ENCODE data around the gene BAX. TPM values are rescaled to one million over a fixed set of nuclear protein-coding genes. Genes with fewer than 3 reads are reported as not detected.

Gene BAX
- polyA plus RNA-seq, 2 of the 4 experiments (the other 2 are of a cell fraction), result 134 to 299 TPM

DNA sequence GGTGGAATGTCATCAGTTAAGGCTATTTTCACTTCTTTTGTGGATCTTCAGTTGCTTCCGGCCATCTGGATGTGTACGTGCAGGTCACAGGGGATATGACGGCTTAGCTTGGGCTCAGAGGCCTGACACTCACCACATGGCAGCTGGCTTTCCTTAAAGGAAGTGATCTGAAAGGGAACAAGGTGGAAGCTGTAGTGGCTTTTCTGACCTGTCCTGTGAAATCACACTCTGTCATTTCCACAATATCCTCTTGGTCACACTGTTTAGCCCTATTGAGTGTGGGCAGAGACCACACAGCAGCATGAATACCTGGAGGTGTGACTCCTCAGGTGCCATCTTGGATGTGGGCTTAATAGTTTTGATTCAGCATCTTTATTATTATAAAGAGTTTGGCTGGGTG, 4.5 kb upstream of the BAX start:
- 85% methylated on average over 3 of the region's 3 CpGs for WGBS (ENCODE audit: missing lambda C conversion rate)
- Histone ChIP-seq H3K4me3 (no peak overlapping the region), H3K4me2 (no peak overlapping the region), H3K27ac (no peak overlapping the region), H3K9me3 (no peaks in the 10 kb centered on the region), H3K4me1 (peaks cover 6% of the 10 kb centered on the region)
- ATAC-seq, result no peak
- FAIRE-seq, result no peak
- ChIA-PET CTCF (interaction anchor here (0.8 to 1.4 kb wide), 2 partner anchors 76 to 162 kb away, joined by 3 to 5 read pairs; no protein-coding TSS in a partner anchor), POLR2A (no interaction called here)
- no peak for TF ChIP-seq BHLHE40 (IDR thresholded peaks at IDR 0.05; ENCODE audit: low read depth, low read length)
- TF ChIP-seq, protein P1, sequence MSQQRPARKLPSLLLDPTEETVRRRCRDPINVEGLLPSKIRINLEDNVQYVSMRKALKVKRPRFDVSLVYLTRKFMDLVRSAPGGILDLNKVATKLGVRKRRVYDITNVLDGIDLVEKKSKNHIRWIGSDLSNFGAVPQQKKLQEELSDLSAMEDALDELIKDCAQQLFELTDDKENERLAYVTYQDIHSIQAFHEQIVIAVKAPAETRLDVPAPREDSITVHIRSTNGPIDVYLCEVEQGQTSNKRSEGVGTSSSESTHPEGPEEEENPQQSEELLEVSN (IDR thresholded peaks at IDR 0.05; ENCODE audit: borderline replicate concordance, low read depth), result no peak
- TF ChIP-seq HEYL (CRISPR knock-in tag; IDR thresholded peaks at IDR 0.05), result no peak
- TF ChIP-seq FOXS1 (CRISPR knock-in tag; IDR thresholded peaks at IDR 0.05), result no peak
- TF ChIP-seq, protein P2, sequence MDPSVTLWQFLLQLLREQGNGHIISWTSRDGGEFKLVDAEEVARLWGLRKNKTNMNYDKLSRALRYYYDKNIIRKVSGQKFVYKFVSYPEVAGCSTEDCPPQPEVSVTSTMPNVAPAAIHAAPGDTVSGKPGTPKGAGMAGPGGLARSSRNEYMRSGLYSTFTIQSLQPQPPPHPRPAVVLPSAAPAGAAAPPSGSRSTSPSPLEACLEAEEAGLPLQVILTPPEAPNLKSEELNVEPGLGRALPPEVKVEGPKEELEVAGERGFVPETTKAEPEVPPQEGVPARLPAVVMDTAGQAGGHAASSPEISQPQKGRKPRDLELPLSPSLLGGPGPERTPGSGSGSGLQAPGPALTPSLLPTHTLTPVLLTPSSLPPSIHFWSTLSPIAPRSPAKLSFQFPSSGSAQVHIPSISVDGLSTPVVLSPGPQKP (IDR thresholded peaks at IDR 0.05; ENCODE audit: low read depth, low read length), result no peak
- no peak for TF ChIP-seq JUN (IDR thresholded peaks at IDR 0.05)
- TF ChIP-seq RNF2 (IDR thresholded peaks at IDR 0.05; ENCODE audit: borderline replicate concordance, low read depth), result no peak
- no peak for TF ChIP-seq MAZ (IDR thresholded peaks at IDR 0.05; ENCODE audit: borderline replicate concordance, low read depth, low read length)
- no peak for DNase-seq (ENCODE audit: low read depth in 1 of 2, low spot score in 1 of 2)

DNA sequence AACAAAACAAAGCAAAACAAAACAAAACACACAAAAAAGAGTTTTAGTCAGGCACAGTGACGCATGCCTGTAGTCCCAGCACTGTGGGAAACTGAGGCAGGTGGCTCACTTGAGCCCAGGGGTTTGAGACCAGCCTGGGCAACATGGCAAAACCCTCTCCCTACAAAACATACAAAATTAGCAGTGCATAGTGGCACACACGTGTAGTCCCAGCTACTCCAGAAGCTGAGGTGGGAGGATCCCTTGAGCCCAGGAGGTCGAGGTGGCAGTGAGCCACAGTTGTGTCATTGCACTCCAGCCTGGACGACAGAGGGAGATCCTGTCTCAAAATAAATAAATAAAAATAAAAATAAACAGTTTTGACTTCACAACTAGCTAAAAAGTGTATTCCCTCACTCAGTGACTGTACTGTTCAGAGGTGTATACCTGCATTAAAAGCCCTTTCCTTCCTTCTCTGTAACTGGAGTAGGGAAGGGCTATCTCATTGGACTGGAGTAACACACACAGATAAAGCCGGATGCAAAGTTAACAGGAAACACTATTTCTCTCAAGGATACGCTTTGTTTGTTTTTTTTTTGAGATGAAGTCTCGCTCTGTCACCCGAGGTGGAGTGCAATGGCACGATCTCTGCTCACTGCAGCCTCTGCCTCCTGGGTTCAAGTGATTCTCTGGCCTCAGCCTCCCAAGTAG, 3.7 kb upstream of the BAX start:
- WGBS (ENCODE audit: missing lambda C conversion rate), result 56% methylated on average over 9 of the region's 9 CpGs
- DNase-seq (ENCODE audit: low read depth in 1 of 2, low spot score in 1 of 2) (no peak), ATAC-seq (no peak), FAIRE-seq (no peak)
- Histone ChIP-seq H3K27ac (no peak overlapping the region), H3K9me3 (no peaks in the 10 kb centered on the region), H3K4me1 (peaks cover 10% of the 10 kb centered on the region), H3K4me2 (no peak overlapping the region), H3K4me3 (no peak overlapping the region)
- no peak for TF ChIP-seq MYC (IDR thresholded peaks at IDR 0.05; ENCODE audit: borderline replicate concordance, low read length)
- TF ChIP-seq, protein P3, sequence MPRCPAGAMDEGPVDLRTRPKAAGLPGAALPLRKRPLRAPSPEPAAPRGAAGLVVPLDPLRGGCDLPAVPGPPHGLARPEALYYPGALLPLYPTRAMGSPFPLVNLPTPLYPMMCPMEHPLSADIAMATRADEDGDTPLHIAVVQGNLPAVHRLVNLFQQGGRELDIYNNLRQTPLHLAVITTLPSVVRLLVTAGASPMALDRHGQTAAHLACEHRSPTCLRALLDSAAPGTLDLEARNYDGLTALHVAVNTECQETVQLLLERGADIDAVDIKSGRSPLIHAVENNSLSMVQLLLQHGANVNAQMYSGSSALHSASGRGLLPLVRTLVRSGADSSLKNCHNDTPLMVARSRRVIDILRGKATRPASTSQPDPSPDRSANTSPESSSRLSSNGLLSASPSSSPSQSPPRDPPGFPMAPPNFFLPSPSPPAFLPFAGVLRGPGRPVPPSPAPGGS (IDR thresholded peaks at IDR 0.05), result no peak
- TF ChIP-seq RARB (CRISPR knock-in tag; IDR thresholded peaks at IDR 0.05), result no peak
- no peak for TF ChIP-seq NR3C1 (IDR thresholded peaks at IDR 0.05)
- no peak for TF ChIP-seq PHF8 (IDR thresholded peaks at IDR 0.05; ENCODE audit: borderline replicate concordance, low read depth)
- TF ChIP-seq, protein P4, sequence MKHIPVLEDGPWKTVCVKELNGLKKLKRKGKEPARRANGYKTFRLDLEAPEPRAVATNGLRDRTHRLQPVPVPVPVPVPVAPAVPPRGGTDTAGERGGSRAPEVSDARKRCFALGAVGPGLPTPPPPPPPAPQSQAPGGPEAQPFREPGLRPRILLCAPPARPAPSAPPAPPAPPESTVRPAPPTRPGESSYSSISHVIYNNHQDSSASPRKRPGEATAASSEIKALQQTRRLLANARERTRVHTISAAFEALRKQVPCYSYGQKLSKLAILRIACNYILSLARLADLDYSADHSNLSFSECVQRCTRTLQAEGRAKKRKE (CRISPR knock-in tag; IDR thresholded peaks at IDR 0.05; ENCODE audit: low read depth), result no peak
- no peak for TF ChIP-seq ZC3H11A (IDR thresholded peaks at IDR 0.05)
- no peak for TF ChIP-seq RNF2 (IDR thresholded peaks at IDR 0.05; ENCODE audit: borderline replicate concordance, low read depth)
- TF ChIP-seq JUNB (IDR thresholded peaks at IDR 0.05), result no peak
- no peak for TF ChIP-seq RCOR1 (IDR thresholded peaks at IDR 0.05; ENCODE audit: low read depth, low read length)
- no peak for TF ChIP-seq RAD21 (conservative IDR thresholded peaks at IDR 0.05 in 1 of 2, IDR thresholded peaks at IDR 0.05 in 1 of 2)
- TF ChIP-seq EP300 (IDR thresholded peaks at IDR 0.05), result no peak
- ChIA-PET POLR2A (interaction anchor here (1.4 to 1.7 kb wide), 2 partner anchors 15 to 79 kb away, joined by 4 read pairs; partner anchors contain the start of gene PPP1R15A), CTCF (interaction anchor here (1.1 to 1.9 kb wide), 6 partner anchors 18 to 163 kb away, joined by 3 to 9 read pairs (median 4); partner anchors contain the start of gene NUCB1)
